Activated effector memory CD4-positive, alpha-beta T cell treated with anti-CD3 and anti-CD28 coated beads, Interleukin-2, amount 50 U/mL, for 16 hours (primary cell): ENCODE data around the gene ZNF445.
"Not testable (repeated sequence)": the region's sequence is repeated elsewhere in the genome, so short reads cannot be mapped to it uniquely, and the experiment has no call there.

Source experiments
- DNase-seq: peaks from one replicate; pipeline ENCODE4 v3.0.0-alpha.2; 2020

ZNF445 gene

DNA sequence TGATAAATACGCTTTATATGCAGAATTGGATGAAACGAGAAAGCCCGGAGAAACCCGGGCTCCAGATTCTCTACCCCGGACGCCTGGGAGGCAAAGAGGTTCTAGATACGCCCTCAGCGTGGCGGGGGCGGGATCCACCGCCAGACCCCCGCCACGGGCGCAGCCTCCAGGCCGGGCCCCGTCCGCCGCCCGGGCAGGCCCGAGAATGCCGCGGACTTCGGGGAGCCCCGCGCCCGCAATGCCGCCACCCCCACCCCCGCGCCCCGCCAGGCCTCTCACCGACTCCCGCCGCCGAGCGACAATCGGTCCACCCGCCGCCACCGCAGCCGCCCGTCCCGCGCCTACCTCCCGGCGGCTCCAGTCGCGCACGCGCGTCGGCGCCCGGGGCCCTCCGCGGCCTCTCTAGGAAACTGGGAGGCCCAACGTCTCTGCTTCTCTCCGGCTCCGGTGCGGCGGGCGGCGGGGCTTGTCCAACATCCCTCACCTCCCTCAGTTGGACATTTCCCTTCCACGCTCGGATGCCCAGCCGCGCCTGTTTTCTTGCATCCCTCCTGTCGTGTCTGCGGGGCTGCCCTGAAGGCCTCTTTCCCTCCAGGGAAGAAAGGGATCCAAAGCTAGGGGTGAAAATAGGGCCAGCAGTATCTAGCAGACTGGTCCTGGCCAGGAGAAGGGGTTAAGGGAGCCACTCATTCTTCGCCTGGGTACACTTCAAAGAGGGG lies at the start of gene ZNF445:
Gene ZNF445, minus strand, starts transcription at position 359 of the 719 bp plus-strand sequence. CDS start 22,121 bp downstream, outside the sequence.
- DNase-seq: peak; percentile 91

DNA sequence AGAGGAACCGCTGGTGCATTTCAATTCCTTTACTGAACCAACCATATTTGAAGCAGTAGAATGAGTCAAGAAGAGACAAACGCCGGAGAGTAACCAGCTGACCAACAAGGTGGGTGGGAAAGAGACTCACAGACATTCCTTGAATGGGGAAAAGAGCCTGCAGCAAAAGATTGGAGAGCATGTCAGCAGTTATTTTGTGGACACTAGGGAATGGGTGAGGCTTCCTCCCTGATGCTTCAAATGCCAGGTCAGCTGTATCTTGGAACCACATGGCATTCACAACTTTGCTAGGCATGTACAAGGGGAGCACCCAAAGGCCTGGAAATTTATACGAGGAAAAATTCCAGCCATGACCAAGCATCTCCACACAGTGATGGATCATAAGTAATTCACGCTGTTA lies 47.6 kb upstream of the ZNF445 start:
- DNase-seq: no peak

DNA sequence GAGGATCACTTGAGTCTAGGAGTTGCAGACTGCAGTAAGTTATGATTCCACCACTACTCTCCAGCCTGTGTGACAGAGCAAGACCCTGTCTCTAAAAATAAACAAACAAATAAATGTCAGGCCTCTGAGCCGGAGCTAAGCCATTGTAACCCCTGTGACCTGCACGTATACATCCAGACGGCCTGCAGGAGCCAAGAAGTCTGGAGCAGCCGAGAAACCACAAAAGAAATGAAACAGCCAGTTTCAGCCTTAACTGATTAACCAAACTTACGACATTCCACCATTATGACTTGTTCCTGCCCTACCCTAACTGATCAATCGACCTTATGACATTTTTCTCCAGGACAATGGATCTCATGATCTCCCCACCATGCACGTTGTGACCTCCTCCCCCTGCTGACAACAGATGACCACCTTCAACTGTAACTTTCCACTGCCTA lies 45.0 kb upstream of the ZNF445 start:
- DNase-seq: no peak

DNA sequence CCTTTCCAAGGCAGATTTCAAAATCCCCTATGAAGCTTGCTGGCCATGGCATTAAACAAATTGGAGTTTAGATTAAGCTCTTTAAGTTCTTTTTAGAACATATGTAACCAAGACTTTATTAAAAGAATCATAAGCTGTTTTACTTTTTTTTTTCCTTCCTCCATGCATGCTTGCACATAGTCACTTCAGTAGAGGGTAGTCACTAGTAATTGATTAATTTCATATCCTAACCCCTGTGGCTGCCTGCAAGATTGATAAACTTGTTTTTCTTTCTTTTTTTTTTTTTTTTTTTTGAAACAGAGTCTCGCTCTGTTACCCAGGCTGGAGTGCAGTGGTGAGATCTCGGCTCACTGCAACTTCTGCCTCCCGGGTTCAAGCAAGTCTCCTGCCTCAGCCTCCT lies 44.3 kb upstream of the ZNF445 start:
- no peak for DNase-seq

DNA sequence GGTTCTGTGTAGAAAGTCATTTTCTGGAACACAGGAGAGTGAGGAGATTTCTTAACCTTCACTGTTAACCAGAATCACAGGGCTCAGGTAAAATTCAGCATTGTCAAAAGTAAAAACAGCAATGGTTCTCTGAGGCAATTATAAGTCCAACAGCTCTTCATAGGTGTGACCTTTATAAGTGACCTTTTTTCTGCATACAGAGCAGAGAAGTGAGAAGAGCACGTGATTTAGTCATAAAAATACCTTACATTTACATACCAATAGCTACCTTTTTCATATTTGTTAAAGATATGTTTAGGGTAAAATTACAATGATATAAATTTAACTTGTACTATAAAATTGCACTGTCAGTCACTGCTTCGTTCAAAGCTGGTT lies 41.3 kb upstream of the ZNF445 start:
- no peak for DNase-seq

DNA sequence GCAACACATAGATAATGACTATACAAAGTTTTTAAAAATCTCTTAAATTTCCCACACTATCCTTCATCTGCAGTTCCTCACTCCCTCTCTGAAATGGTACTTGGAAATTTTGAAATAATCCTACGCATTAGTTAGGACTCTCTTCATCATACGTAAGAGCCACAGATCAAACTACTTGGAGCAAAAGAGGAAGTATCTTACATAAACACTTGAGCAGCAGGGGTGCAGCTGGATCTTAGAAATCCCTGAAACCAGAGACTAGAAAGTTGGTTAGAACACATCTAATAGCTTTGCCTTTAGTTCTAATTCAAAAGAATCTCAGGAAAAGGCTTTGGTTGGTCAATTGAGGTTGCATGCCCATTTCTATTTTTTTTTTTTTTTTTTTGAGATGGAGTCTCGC lies 38.8 kb upstream of the ZNF445 start:
- no peak for DNase-seq

DNA sequence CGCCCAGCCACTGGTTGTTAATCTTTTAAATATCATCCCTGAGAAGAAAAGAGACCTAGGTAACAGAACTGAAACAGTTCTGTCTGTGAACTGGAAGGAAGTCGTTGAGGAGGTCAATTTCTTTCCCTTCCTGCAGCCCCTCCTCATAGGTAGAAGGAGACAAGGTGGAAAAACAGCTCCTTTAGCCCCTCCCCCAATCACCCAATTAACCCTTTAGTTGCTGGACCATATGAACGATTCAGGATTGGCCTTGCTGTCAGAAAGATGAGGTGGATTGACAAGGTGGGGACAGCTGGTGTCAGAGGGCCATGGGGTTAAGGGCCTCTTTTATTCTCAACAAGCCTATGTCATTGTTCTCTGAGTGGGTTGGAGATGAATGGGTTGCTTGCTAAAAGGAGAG lies 36.0 kb upstream of the ZNF445 start:
- DNase-seq: no peak

DNA sequence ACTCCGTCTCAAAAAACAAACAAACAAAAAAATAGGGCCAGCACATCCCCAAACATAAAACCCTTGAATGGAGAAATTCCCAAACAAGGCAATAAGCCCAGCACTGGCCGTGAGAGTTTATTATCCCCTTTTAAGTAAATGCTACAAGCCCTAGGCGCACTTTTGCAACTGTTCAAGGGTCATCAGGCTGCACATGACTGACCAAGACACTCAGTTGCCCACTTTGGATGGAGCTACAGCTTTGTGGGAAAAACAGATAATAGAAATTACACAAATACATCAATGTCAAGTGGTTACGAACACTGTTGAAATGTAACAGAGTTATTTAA lies 33.7 kb upstream of the ZNF445 start:
- no peak for DNase-seq

DNA sequence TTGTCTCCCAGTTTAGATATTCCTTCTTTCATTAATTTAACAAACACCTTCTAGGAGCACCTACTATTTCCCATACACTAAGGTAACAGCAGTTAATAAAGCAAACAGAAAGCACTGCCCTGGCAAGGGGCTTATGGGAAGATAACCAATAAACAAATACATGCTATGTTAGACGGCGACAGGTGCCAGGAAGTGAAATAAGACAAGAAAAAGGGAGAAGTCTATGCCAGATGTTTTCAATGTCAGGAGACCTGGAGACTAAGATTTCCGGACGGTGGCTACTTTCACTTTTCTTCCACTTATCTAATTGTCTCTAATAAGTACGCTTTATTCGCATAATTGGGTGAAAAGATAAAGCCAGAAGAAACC lies 32.5 kb upstream of the ZNF445 start:
- DNase-seq: no peak

DNA sequence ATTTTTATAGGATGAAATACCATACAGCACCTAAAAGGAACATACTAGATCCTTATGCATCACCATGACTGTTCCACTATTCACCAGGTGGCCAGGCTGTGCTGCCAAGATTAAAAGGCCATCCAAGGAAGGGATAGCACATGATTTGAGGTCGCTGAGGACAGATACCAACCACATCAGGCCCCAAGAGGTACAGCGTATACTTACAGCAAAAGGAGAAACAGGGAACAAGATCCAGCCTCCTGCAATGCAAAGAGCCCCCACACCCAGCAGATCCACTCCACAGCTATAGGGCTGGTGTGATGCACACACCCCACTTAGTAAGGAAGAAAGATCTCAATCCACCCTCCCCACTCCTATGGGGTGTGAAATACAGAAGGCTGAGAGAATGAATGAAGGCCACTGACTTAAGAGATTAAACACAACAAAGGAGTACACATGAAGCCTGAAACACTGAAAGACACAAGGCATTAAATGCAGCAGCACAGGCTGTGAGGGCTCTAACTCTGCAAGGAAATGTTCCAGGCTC lies 32.0 kb upstream of the ZNF445 start:
- no peak for DNase-seq

DNA sequence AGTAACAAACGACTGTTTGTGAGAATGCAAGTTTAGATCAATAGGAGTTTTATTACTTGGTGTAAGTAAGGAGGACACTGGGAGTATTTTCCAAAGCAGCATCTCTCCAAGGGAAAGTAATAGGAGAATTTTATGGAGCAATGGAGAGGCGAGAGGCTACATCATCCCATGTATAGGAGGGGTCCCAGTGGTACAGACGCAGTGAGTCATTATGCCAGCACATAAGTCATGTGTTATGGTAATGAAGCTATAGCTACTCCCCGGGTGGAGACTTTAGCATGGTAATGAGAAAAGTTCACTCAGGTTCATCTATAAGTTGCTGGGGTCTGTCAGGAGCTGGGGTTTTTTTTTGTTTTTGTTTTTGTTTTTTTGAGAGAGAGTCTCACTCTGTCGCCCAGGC lies 29.5 kb upstream of the ZNF445 start:
- DNase-seq: no peak

DNA sequence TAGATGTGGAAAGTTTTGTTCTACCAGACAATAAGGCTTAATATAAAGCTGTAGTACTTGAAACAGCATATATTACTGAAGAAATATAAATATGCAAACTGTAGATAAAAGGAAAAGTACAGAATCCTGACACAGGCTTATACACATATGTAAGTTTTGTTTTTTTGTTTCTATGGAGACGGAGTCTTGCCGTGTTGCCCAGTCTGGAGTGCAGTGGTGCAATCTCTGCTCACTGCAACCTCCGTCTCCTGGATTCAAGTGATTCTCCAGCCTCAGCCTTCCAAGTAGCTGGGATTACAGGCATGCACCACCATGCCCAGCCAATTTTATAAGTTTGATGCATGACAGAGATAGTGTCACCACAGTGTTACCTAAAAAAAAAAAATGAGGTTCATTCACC lies 29.1 kb upstream of the ZNF445 start:
- DNase-seq: no peak

DNA sequence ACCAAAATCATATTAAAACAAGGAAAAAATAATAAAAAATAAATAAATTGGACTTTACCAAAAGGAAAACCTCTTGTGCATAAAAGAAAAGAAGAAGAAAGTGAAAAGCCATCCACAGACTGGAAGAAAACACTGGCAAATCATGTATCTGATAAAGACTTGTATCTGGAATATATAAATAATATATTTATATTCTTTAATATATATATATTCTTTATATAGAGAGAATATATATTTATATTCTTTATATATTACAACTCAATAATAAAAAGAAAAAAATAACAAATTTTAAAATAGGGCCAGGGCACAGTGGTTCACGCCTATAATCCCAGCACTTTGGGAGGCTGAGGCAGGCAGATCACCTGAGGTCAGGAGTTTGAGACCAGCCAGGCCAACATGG lies 27.1 kb upstream of the ZNF445 start:
- DNase-seq: no peak

DNA sequence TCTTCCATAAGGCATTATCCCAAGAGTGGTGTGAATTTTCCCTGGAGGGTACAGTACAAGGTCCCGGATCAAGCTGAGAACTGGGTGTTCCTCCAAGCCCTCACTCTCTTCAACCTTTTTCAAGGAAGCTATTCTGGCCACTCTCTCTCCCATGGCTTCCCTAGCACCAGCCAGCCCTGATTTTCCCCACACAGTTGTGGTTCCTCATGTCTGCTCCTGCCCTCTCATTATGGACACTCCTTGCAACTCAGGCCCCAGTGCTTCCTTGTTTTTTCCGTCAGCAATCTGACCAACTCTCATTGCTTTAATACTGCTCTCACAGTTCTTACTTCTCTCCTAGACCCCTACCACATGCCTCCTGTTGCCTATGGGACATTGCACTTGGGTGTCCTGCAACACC lies 25.7 kb upstream of the ZNF445 start:
- DNase-seq: not testable (repeated sequence)

DNA sequence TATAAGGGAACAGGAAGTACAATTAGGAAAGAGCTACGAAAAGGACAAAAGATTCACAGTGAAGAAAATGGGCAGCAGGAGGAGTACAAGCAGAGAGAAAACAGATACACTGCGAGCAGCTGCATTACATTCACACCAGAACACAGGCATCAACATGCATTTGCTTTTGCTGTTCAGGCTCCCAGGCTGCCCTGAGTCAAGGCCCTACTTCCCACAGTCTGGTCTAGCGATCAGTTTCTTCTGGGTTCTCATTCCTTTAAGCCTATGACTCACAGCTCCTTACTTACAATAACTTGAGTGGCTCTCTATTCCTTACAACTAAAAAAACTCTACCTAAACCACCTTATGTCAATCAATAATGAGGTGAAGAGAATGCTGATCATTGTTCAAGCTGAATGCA lies 24.5 kb upstream of the ZNF445 start:
- no peak for DNase-seq

DNA sequence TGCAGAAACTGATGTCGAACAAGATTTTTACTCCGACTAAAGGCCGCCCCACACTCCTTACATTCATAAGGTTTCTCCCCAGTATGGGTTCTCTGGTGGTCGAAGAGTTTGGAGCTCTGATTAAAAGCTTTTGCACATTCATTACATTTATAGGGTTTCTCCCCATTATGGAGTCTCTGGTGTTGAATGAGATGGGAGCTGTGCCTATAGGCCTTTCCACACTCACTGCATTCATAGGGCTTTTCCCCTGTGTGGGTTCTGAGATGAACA lies 22.4 kb upstream of the ZNF445 start:
- DNase-seq: not testable (repeated sequence)

DNA sequence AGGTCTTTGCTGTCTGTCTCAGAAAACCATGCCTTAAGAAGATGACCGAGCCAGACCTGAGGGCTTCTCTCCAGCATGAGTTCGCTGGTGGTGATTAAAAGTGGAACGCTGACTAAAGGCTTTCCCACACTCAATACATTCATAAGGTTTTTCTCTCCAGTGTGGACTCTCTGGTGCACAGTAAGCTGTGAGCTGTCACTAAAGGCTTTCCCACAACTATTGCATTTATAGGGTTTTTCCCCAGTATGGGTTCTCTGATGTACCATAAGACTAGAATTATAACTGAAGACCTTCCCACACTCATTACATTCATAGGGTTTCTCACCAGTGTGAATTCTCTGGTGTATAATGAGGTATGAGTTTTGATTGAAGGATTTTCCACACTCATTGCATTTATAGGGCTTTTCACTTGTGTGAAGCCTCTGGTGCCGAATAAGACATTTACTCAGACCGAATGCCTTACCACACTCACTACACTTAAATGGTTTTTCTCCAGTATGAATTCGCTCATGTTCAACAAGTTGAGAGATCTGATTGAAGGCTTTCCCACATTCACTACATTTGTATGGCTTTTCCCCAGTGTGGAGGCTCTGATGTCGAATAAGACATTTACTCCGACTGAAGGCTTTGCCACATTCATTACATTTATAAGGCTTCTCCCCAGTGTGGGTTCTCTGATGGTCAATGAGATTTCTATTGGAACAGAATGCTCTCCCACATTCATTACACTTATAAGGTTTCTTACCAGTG lies 21.9 kb upstream of the ZNF445 start:
- no peak for DNase-seq

DNA sequence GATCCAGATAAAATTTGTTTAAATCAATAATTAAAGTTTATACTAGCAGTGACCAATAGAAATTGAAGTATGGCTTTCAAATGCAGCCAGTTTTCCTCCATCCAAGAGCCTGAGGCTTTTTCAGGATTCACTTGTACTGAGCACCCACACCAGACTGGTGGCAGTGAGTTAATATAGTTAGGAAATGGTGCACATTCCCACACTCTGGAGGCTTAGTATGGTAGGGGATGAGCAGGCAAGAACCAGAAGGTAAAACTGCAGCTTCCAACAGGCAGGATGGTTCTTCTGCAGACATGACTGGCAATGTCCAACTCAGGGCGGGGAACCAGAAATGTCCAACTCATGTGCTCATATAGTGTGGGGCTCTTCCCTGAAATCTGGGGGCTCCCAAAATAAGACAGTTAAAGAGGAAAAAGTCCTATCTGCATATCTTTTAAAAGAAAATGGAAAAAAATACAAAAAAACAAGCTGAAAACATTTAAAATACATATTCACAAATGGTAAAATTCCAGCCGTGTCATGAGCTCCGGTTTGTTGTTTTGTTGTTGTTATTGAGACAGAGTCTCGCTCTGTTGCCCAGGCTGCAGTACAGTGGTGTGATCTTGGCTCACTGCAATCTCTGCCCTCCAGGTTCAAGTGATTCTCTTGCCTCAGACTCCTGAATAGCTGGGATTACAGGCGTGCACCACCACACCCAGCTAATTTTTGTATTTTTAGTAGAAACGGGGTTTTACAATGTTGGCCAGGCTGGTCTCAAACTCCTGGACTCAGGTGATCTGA lies 18.4 kb upstream of the ZNF445 start:
- no peak for DNase-seq

DNA sequence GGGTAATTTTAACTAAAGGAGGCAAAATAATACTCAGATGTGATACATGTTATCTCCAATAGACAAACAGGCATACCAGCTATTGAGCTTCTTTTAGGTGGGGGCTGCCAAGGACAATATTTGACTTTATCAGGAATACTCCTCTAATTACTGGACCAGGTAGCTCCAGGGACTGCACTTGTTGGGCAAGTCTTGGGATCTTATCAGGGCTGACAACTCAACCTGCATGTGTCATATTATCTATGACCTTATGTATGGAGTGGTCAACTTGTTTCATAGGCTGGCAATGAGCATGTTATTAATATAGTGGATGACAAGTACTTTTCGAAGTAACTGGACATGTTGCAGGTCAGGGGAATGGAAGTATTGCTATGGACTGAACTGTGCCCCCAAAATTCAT lies 15.0 kb upstream of the ZNF445 start:
- DNase-seq: no peak

DNA sequence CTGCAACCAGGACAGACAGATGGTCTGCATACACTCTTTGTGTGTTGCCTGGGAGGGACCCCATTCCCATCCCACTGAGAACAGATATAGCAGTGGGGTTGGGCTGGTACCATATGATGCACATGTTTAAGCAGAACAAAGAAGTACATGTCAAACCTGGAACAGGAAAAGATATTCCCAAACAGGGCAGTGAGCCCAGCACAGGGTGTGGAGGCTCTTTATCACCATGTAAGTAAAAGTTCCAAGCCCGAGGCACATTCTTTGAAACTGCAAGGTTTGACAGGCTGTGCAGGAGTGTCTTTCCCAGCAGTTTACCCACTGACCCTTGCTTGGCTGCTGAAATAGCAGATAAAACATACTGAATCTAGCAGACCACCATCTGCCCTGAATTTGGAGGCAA lies 5.3 kb upstream of the ZNF445 start:
- no peak for DNase-seq

DNA sequence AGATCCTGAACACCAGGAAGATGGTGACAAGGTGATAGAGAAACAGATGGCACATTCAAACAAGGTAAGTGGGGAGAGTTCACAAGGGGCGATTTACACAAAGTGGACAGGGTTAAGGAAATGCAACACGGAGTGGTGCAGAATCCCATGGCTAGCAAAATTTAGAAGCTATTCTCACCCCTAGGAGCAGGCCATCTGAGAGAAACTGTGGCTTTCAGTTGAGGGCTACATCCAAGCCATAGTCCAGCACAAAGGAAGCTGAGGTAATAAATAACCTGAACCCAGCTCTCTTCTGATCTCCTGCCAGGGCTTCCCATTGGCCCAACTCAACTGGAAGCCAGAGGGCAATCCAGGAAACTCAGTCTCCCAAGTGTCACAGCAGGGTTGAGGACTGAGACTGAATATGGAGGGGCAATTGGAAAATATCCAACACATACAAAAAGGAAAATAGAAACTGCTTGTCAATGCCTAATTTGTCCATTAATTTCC lies 1.2 kb upstream of the ZNF445 start:
- no peak for DNase-seq

DNA sequence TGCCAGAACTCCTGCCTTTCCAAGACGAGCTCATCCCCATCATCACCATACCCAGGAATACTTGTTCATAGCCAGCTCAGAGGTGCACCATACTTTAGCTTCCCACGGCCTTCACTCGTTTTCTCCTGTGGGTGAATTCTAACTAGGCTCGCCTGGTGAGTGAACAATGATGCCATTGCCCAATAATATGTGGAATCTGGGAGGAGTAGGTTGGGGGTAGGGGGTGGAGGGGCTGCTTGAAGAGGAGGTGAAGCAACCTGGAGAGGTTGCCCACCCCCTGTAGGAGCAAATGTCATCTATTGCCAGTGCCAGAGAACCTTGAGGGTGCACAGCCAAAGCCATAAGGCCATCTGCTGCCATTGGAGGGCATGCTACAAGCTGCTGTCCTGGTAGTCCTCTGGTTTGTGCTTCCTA lies 592 bp upstream of the ZNF445 start:
- DNase-seq: no peak

DNA sequence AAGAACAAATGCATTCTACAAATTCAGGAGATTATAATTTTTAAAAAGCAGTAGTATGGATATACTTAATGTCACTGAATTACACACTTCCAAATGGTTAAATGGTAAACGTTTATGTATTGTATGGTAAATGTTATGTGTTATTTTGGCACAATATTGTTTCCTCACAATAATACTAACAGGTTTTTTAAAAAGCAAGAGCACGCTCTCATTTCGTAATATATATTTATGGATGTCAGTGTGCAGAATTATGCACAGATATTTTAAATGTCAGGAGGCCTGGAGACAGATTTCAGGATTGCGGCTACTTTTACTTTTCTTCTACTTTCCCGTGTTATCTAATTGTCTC lies 533 bp downstream of the ZNF445 start:
- no peak for DNase-seq

DNA sequence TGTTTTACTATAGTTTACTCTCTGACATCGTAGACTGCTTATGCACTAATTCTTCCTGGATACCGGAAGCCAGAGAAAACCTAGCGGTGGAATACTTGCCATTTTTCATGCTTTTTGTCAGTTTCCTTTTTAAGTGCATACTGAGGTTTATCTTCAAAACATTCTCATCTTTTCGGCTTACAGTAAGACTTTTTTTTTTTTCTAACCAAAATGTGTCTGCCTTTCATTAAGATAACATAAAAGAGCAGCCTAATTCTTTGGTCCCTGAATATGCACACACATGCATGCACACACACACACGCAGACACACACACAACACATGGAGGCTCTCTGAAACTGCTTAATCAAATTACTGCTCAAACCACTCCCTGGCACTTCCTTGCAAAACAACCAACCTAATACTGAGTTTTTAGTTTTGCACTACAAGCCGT lies 1.3 kb downstream of the ZNF445 start:
- DNase-seq: no peak
